ENCODE data around the gene LYPD6B. TPM values are rescaled to one million over a fixed set of nuclear protein-coding genes. Genes with fewer than 3 reads are reported as not detected.

The LYPD6B gene
- total RNA-seq, 1 donor from 2014 or later: 4.3 TPM

DNA sequence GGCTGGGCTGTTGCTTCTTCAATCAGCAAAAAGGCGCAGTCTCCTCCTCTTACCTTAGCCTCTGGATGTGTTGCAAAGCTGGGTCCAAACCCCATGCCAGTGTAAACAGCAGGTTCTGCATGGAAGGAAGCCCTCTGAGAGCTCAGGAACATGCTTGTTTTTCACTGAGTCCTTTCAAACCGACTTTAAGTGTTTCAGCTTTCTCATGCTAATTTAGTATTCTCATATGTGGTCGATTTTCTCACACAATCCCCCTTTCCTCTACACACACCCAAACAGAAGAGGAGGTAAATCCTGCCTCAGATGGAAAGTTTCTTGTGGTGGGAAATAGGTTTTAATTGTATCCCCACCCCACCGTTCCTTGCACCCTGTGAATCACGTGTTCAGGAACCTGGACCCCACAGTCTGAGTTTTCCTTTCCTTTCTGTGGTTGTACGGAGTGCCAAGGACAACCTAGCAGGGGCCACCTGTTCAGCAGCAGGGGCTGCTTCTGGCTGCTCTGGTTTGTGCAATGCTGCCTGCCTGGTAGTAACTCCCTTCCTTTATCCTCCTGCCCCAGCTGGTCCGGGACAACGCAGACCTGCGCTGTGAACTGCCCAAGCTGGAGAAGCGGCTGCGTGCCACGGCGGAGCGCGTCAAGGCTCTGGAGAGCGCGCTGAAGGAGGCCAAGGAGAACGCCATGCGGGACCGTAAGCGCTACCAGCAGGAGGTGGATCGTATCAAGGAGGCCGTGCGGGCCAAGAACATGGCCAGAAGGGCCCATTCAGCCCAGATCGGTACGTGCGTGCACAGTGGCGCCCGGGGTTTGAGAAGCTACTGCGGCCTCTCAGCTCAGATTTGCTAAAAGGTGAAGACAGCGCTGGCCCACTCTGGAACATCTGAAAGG is 28.7 kb upstream of the LYPD6B start:
- no peak for DNase-seq (ENCODE audit: low spot score)

DNA sequence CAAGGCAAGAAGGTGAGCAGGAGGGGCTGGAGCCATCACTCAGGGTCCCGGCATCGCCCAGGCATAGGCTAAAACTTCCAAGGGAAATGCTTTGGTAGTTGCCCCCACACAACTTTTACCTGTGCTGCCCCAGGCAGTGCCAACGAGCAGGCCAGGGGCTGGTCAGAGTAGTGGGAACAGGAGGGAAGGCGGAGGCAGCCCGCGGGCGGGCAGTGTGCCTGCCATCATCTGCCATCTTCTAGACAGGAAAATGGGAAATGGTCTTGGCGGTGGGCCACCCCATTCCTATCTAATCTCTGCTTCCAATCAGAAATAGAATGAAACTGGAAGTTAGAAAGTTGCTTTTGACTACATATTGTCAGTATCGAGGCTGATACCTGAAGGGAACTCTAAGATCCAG is 26.0 kb upstream of the LYPD6B start:
- no peak for DNase-seq (ENCODE audit: low spot score)

DNA sequence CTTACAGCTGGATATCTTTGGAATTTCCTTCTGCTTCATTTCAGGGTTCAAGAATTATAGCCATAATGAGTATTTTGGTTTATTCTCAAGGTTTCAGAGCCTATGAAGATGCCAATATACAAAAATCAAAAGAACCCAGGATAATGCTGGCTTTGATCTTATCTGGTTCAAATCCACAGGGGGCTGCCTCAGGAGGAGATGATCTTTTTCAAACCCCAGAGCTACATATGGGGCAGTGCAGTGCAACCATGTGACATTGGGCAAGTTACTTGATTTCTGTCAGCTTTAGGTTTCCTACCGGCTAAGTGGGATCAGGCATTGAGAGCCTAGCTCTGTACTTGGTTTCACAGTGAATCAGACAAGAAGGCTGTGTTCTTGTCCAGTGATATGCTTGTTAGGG is 23.0 kb upstream of the LYPD6B start:
- DNase-seq (ENCODE audit: low spot score): peak; percentile 59

DNA sequence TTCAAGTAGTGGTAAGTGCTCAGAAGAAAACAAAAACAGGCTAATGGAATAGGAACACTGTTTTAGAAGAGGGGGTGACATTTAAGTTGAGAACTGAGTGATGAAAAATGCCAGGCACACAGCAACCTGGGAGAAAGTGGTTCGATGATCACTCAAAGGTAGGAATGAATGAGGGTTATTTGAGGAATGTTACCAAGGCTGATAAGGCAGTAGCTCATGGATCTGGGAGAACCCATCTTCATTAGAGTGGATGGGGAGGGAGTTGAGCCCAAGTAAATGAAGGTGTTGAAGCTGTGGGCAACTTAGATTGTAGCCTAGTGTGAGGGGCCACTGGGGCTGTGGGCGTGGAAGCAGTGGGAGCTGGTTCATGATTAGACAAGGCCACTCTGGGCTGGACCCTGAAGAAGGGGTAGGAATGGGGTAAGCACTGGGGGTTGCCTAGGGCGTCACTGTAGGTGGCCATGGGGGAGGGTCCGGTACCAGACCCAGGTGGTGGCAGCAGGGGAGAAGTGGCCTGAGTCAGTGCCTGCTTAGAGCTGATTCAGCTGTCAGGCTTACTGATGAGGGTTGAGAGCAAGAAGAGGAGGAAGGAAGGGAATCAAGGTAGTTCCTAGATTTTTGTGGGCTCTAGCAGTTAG is 22.5 kb upstream of the LYPD6B start:
- no peak for DNase-seq (ENCODE audit: low spot score)

DNA sequence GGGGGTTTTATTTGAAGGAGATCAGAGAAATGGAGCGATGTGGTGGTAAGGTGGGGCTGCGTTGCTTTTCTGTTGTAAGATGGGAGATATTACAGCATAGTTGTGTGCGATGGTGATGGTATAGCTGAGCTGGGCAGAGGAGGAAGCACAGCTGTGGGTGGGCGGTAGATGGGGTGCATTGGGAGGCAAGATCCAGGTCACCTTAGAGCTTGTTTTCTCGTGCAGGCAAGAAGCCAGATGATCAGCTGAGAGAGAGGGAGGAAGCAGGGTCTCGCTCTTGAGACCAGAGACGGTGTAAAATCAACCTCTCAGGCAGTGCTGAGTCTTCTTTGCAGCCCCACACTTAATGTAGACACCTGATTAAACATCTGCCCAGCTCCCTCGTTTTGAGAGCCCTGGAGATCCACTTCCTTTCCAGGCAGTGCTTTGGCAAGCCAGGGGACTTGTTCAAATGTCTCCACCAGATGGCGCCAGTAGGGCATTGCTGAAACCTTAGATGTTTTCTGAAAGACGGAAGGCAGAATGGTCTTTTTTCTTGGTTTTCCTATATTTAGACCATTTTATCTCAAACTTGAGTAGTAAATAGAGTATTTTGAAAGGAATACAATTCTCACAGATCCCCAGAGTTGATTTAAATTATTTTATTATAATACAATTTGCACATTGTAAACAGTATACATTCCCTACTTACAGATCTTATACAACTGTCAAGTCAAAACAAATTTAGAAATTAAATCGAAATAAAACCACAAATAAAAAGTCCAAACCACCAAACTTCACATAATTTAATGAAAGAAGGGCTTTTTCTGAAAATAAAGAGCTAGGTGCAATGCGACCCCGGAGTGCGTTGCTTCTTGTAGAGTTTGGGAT is 21.1 kb upstream of the LYPD6B start:
- DNase-seq (ENCODE audit: low spot score): peak; percentile 91

DNA sequence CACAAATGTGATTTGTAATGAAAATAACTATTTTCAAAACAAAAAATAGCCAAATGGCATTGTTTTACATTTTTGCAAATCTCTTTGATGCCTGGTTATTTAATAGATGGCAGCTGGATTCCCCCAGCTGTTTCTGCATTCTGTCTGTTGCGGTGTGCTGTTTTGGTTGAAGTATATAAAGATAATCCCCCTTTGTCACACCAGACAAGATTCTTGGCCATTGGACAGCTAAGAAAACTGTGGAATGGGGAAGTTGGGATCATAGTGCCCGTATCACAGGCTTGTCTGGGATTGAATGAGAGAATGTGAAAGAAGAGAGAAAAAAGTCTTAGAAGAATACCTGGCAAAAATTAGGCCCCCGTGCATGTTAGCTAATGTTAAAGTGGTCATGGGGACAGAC is 19.5 kb upstream of the LYPD6B start:
- peak; percentile 69 for DNase-seq (ENCODE audit: low spot score)

DNA sequence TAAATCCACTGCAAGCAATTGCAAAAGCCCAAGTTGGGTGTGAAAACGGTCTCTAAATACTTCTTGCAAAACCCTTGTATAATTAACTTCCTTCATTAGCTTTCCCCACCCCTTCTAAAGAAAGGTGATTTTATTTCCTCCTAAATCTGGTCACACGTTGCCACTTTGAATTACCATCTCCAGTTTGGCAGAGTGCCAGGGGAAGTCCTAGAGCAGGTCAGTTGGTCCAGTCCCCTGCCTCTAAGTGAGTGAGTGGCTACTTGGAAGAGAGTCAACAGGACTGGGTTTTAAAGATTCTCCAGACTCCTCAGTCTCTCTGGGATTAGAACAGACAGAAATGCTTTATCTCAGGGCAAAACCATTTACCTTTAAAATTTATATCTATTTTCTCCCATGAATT is 18.7 kb upstream of the LYPD6B start:
- DNase-seq (ENCODE audit: low spot score): peak; percentile 36

DNA sequence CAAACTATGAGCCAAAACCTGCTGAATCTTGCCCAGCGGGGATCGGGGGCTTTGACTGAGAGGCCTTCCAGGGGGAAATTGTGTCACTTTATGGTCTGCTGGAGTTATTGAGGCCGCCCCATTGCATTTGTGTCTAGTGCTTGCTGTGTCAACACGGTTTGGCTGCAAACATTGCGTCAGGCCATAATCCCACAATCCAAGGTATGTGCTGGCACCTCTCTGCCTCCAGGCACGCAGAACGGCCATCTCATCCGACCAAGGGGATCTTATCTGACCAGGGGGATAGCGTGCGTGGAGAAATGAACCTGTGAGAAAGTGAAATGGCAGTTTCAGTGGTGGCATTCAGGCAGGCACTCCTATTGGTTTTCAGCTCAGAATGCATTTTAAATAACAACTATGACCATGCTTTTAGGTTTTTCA is 18.1 kb upstream of the LYPD6B start:
- no peak for DNase-seq (ENCODE audit: low spot score)

DNA sequence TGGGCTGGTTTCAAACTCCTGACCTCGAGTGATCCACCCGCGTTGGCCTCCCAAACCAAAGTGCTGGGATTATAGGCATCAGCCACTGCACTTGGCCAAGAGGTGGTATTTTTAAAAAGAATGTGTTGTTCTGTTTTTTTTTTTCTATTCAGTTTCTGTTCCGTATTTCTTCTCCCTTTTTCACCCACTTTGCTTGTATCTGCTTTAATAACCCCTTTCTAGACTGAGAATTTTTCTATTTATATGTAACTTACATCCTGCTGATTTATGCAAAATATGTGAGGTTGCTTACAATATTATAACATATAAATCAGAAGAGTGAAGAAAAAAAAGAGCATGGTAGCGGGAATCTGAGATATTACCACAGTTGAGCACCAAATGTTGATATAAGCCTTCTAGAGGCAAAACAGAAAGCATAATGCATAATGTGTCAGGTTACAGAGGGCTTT is 17.2 kb upstream of the LYPD6B start:
- no peak for DNase-seq (ENCODE audit: low spot score)

DNA sequence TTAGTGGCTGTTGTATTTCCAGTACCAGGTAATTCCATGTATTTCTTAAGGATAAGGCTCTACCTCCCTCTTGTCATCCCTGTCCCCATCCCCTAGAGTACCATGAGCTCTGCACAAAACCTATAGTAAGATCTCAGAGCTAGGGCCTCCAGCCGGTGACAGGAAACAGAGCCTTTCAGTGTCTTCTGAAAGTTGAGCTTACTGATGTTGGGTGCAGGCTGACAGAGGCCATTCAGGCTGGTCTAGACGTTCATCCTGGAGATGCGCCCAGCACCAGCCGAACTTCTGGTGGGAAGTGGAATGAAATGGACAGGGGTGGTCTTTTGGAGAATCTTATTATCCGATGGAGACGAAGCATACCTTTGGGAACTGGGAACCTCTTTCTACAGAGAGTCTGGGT is 16.7 kb upstream of the LYPD6B start:
- DNase-seq (ENCODE audit: low spot score): no peak

DNA sequence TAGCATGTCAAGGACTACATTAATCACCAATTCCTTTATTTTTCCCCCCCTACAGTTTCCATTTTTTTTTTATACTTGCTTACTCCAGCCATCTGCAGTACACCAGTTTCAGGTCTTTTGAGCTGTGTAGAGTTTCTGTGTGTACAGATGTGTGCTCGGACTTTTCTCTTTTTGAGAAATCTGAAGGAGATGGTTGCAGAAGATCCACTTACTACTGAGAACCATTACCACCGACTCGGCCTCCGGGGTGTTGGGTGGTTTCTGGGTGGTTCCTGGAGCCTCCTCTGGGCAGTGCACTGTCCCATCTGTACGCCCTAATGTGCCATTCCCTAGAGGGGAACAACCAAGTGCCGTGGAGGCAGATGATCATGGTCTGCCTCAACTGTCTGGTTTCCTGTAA is 15.4 kb upstream of the LYPD6B start:
- DNase-seq (ENCODE audit: low spot score): no peak

DNA sequence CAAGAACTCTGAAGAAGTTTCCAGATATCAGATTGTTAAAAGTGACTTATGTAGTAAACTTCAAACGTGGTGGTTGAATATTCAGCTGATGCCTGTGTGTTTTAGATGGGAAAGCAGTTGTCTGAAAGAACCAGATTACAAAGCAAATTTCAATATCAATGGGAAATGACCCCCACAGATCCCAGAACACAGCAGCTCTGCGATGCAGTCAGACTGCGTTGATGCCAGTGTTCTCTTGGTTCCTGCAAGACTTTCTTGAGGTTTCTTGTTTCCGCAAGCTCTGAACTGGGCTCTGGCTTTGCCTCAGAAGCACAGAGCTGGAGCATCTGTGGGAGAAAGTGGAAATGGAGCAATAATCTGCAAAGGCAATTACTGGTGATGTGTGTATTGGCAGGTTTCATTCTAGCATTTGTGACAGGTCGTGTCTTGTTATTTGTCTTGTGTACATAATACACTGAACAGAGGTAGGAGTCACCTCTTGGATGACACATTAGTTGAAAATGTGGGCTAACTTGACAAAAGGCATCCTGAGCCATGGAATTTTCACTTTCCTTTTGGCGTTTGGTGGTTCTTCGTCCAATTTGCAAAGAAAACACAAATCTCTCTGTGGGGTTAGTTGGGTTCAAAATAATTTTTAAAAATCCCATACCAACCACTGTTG is 10.8 kb upstream of the LYPD6B start:
- no peak for DNase-seq (ENCODE audit: low spot score)

DNA sequence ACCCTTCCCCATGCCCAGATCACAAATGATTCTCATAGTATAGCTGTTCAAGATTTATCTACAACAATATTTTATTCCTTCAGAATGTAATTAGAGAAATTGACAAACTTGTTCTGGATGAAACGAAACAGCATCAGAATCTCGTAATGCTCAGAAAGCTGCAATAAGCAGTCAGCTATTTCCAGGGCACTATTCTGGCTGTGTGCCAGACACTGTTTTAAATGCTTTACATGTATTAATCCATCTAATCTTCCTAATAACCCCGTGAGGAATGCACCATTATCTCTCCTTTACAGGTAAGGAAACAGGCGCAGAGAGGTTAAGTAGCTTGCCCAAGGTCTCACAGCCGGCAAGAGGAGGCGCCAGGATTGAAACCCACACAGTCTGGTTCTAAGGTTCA is 10.1 kb upstream of the LYPD6B start:
- peak; percentile 50 for DNase-seq (ENCODE audit: low spot score)

DNA sequence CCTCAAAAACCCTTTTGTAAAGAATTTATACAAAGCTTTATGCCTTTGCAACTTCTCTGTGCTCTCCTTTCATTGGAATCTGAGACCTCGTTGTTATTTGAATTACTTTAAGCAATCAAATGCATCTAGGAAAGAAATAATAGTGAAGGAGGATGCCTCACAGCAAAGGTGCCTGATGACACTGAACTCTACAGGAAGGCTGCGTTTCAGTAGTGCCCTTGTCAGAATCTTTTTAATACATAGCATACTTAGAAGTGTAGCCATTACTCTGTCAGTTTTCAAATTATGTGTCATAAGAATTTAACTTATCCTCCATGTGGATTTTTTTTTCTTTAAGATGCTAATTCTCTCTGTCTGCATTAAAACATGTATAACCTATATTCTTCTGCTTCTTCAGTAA is 9.6 kb upstream of the LYPD6B start:
- no peak for DNase-seq (ENCODE audit: low spot score)

DNA sequence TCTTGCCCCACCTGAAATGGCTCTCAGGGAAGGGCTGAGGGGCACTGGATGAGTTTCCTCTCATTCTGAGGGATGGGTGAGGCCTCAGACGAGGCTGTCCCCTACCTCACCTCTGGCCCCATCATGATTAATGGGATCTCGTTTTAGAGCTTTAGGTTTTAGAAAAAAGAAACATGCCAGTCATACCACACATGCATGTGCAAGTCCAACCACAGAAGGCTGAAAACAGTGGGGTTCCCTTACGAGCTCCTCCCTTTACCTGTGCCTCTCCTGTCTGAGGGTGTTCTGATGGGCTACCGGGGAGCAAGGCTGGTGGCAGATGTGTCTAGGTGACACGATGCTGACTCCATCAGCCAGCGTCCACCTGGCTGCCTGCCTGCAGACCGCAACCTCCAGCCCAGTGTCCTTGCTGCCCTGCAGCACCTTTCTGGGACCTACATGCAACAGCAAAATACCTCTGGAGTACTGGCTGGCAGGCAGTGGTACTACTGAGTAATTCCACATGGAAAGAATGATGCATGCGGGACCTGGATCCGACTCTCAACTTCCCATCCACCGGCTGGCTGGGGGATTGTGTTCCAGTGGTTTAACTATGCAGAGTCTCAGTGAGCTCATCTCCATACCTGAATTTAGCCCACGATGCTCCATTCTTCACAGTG is 9.1 kb upstream of the LYPD6B start:
- peak; percentile 51 for DNase-seq (ENCODE audit: low spot score)

DNA sequence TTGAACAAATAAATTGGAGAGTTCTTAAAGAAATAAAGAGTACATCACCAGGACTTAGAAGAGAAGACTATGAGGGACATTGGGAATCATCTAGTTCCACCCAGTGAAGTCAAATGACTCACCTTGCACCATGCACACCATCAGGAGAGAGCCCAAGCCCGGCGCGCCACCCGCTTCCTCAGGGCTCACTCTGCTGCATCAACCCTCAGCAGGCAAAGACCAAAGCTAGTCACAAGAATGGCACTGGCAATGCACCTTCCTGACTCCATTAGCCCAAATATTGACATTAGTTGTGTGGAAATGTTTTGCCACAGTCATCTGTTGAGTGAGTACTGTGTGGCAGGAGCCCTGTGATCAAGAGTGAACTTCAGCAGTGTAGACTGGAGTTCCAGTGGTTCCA is 7.1 kb upstream of the LYPD6B start:
- no peak for DNase-seq (ENCODE audit: low spot score)

DNA sequence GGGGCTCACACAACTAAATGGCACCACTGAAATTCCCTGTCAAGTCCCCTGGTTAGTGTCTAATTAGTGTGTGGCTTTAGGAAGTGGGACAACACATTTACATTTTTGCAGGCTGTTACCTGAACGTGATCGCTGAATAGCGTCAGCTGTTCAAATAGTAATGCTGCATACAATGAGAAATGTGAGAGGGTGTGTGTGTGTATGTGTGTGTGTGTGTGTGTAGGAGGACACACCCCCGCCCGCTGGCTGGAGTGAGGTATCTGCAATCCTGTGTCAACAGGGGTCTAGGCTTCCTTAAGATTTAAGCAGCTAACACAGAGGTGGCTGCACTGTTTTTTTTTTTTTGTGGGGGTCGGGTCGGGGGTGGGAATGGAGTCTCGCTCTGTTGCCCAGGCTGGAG is 4.8 kb upstream of the LYPD6B start:
- DNase-seq (ENCODE audit: low spot score): peak; percentile 45

DNA sequence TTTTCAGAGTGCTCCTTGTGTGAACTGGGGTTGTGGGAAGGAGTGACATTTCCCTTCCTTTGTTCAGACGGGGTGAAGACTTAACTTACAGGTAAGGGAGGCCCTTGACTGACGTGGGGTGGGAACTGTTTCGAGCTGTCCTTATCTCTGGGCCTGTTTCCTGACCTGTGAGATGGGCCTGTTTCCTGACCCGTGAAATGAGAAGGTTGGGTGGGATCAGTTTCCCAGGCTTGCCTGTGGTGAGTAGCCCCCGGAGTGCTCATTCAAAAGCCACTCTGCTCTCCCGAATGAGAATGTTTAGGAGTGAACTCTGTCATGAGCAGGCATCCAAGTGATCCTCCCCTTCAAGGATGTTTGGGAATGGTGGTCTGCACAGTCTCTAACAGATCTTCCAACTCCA is 4.1 kb upstream of the LYPD6B start:
- no peak for DNase-seq (ENCODE audit: low spot score)

DNA sequence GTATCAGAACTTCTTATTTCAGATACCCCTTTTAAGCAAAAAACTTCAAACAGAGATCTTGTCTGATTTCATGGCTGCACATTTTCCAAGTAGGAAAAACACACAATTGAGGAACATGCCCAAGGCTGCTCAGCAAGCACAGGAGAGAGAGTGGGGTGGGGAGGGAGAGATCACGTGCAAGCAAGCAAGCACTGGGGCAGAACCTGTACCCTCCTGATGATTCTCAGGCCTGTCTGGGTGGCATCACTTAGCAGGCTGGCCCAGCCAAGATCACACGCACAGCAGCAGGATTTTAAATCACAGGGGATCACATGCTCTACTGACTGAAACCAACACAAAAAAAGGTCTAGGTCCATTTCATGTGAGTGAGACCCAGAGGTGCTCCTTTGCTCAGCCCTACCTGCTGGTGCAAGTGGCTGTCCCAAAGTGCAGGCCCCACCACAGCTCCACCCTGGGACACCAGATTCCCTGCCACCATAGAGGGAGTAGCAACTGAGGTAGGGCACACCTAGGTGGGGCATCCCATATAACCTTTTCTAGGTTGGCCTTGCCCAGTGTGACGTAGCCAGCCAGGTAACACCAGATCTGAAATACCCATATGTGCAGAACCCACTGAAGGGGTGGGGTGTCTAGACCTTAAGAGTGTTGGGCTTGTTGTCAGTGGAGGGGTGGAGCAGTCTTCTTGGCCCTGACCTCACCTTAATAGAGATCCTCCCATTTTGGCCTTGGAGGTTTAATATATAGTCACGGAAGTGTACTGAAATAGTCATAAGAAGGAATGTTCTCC is 1.8 kb upstream of the LYPD6B start:
- no peak for DNase-seq (ENCODE audit: low spot score)

DNA sequence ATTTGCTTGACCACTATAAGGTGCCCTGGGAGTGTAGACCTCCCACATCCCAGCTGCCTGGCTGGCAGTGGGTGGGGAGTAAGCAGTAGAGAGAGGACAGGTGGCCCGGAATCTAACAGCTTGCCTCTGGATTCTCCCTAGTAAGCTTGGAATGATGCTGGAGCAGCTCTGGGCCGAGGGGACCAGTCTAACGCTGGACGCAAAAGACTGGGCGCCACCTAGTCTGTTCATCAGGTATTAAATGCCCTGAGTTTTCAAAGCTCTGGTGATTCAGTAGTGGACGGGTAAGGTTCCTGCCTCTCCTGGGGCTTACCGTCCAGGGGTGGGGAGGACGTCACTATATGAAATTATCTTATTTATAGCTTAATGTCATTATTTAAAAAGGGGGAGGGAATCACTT is 648 bp upstream of the LYPD6B start:
- no peak for DNase-seq (ENCODE audit: low spot score)

Data from umbilical cord (tissue), 2 donors.